ENCODE results near the gene PRELID3B. TPM values are rescaled to one million over a fixed set of nuclear protein-coding genes. Genes with fewer than 3 reads are reported as not detected.

The PRELID3B gene
- total and polyA plus RNA-seq, 2 of the 8 experiments (the other 6 are each of a cell fraction or from before 2014, with no cell fraction given) = 8.1 to 50.5 TPM

DNA sequence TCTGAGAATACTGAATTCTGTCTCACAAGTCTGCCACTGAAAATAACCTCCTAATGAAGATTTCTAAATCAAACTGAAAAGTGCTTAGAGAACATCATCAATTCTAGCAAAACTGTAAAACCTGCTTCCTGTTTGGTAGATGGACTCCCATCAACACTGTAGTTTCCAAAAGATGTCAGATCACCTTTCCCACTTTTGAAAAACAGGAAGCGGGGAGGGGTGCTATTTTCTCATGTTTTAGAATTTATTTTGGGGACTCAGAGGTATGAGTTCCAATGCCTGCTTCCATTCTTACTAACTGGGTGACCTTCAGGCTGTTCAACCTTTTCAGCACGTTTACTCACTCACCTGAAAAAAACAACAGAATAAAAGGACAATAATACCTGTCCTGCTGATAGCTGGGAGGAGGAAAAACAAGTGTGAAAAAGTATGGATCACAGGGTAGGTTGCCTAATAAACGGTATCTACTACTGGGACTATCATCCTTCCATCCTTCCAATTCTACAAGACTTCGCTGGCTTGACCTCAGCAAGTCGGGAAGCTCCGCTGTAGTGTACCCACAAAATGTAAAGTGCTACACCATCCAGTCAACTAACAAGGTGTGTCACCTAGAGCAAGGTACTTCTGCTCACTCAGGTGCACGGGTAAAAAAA, 11.5 kb downstream of the PRELID3B start:
- H3K9ac ChIP-seq (replicated peaks in 1 of 4; ENCODE audit: extremely low read depth in 1 of 4, low read depth in 3 of 4, low read length in 3 of 4) = peak overlapping the region in 2 of 4 experiments; percentile 38 to 90; a peak in 3 of 7 replicates
- H4K20me1 ChIP-seq (replicated peaks in 1 of 2; ENCODE audit: control insufficient read depth in 1 of 2, insufficient read depth in 2 of 2, low read length in 2 of 2) = peaks cover 9 to 13% of the 10 kb centered on the region in 2 experiments
- H3K23me2 ChIP-seq (ENCODE audit: low read depth, low read length) = peaks cover 6% of the 10 kb centered on the region
- H3K23ac ChIP-seq (ENCODE audit: insufficient read length) = no peak overlapping the region
- no peaks in the 10 kb centered on the region for H3K9me3 ChIP-seq (ENCODE audit: insufficient read depth in 2 of 2, low read depth in 1 of 2, low read length in 1 of 2)
- peaks cover 2 to 55% (median 16%) of the 10 kb centered on the region in 4 experiments; a peak in 5 of 8 replicates for H3K36me3 ChIP-seq (ENCODE audit: control insufficient read depth in 2 of 4, insufficient read depth in 4 of 4, low read length in 3 of 4)
- H3K4ac ChIP-seq (replicated peaks; ENCODE audit: insufficient read length, low read depth, low read length) = no peak overlapping the region
- H3K27ac ChIP-seq (ENCODE audit: low read depth, low read length) = no peak overlapping the region
- DNase-seq (ENCODE audit: low read depth in 1 of 2, low spot score in 2 of 2) (no peak), FAIRE-seq (no peak)
- H4K5ac ChIP-seq (ENCODE audit: insufficient read length, low read depth, low read length) = no peak overlapping the region
- H3K14ac ChIP-seq (ENCODE audit: insufficient read length) = no peak overlapping the region
- no peak overlapping the region for H2BK5ac ChIP-seq (ENCODE audit: low read depth, low read length)
- H3K56ac ChIP-seq (replicated peaks; ENCODE audit: insufficient read length, low read depth, low read length) = no peak overlapping the region
- peaks cover 2% of the 10 kb centered on the region for H3K79me1 ChIP-seq (ENCODE audit: low read depth, low read length)
- no peak overlapping the region for H4K91ac ChIP-seq (replicated peaks; ENCODE audit: insufficient read length, low read length)
- ChIA-PET POLR2A (ENCODE audit: partially characterized antibody) (interaction anchor here (0.7 to 3.1 kb wide), 9 partner anchors 9 to 177 kb away, joined by 3 to 28 read pairs (median 5); no protein-coding TSS in a partner anchor), CTCF (ENCODE audit: partially characterized antibody) (interaction anchor here (0.6 to 2.2 kb wide), 7 partner anchors 16 to 460 kb away, joined by 3 to 8 read pairs (median 4); no protein-coding TSS in a partner anchor)
- H3K4me2 ChIP-seq (ENCODE audit: insufficient read depth in 1 of 2, low read depth in 2 of 2, low read length in 2 of 2) = peak overlapping the region; percentile 84 to 87
- no peak overlapping the region for H3K18ac ChIP-seq (ENCODE audit: extremely low read depth, low read length)
- H2BK20ac ChIP-seq (ENCODE audit: low read length) = no peak overlapping the region
- WGBS, 2 experiments (ENCODE audit: extremely low coverage in 1 of 2, insufficient coverage in 1 of 2, insufficient read length in 1 of 2, insufficient replicate concordance in 2 of 2, low coverage in 1 of 2, low lambda C conversion rate in 2 of 2, missing lambda C conversion rate in 1 of 2) = 81% methylated on average over 7 of the region's 7 CpGs; no CpG with 5 or more reads in 1 of the 2 experiments
- H2BK120ac ChIP-seq (replicated peaks; ENCODE audit: low read depth, low read length) = no peak overlapping the region
- peaks cover 6 to 13% of the 10 kb centered on the region in 2 experiments; a peak in 3 of 4 replicates for H3K79me2 ChIP-seq (ENCODE audit: control insufficient read depth in 1 of 2, insufficient read depth in 2 of 2, low read length in 2 of 2)
- no peak overlapping the region for H2BK15ac ChIP-seq (ENCODE audit: low read length)
- no peak overlapping the region for H4K8ac ChIP-seq (ENCODE audit: extremely low read depth, insufficient read depth, low read length)
- peaks cover 0 to 9% (median 4%) of the 10 kb centered on the region in 4 experiments; a peak in 3 of 7 replicates for H3K27me3 ChIP-seq (replicated peaks in 1 of 4; ENCODE audit: control insufficient read depth in 3 of 4, extremely low read depth in 1 of 4, insufficient read depth in 3 of 4, low read length in 3 of 4)
- H3K4me1 ChIP-seq (replicated peaks in 1 of 4; ENCODE audit: control insufficient read depth in 3 of 4, insufficient read depth in 4 of 4, low read length in 3 of 4) = peaks cover 0 to 6% (median 1%) of the 10 kb centered on the region in 4 experiments; a peak in 3 of 7 replicates
- H3K4me3 ChIP-seq (ENCODE audit: extremely low read depth in 1 of 4, insufficient read depth in 2 of 4, low read depth in 3 of 4, low read length in 4 of 4) = peak overlapping the region; percentile 84 to 93 (median 89)
- no peak overlapping the region for H2AFZ ChIP-seq (ENCODE audit: low read length)
- no peak overlapping the region for H2AK5ac ChIP-seq (ENCODE audit: low read depth, low read length)
- no peak overlapping the region for H2BK12ac ChIP-seq (ENCODE audit: low read depth, low read length)
- no peak for TF ChIP-seq SP1 (IDR thresholded peaks at IDR 0.05; ENCODE audit: low read depth, low read length)
